ENCODE data around the gene KCNAB1.
"Not testable (repeated sequence)": the region's sequence is repeated elsewhere in the genome, so short reads cannot be mapped to it uniquely, and the experiment has no call there.

- not testable (repeated sequence) for TF ChIP-seq CTCF (IDR thresholded peaks at IDR 0.05 in 2 of 3, conservative IDR thresholded peaks at IDR 0.05 in 1 of 3; ENCODE audit: borderline replicate concordance in 1 of 3, insufficient read depth in 1 of 3, low read depth in 2 of 3, low read length in 2 of 3); SIN3A (IDR thresholded peaks at IDR 0.05; ENCODE audit: low read depth); POLR2AphosphoS5 (IDR thresholded peaks at IDR 0.05; ENCODE audit: low read depth, low read length); POLR2A (IDR thresholded peaks at IDR 0.05; ENCODE audit: borderline replicate concordance, extremely low read depth, insufficient read depth, insufficient read length); CEBPB (IDR thresholded peaks at IDR 0.05; ENCODE audit: low read depth); RAD21 (IDR thresholded peaks at IDR 0.05; ENCODE audit: low read depth); EZH2phosphoT487 (IDR thresholded peaks at IDR 0.05; ENCODE audit: borderline replicate concordance)
Measured at GRCh38 chr3:156231221-156231620, 110.8 kb downstream of the KCNAB1 start.

Measured in HCT116 (cell line).